ENCODE results near the gene COPB1. TPM values are rescaled to one million over a fixed set of nuclear protein-coding genes. Genes with fewer than 3 reads are reported as not detected.

The COPB1 gene
- total and polyA plus RNA-seq, 9 of the 15 experiments (the other 6 are each of a cell fraction or from before 2014, with no cell fraction given) = 64.7 to 188 (median 91.6) TPM

- no peak for TF ChIP-seq KAT7 (CRISPR knock-in tag; IDR thresholded peaks at IDR 0.05; ENCODE audit: borderline replicate concordance)
- no peak for TF ChIP-seq PTTG1 (tag; IDR thresholded peaks at IDR 0.05; ENCODE audit: low read depth)
- no peak for TF ChIP-seq ZNF444 (CRISPR knock-in tag; IDR thresholded peaks at IDR 0.05)
- TF ChIP-seq SMC3 (conservative IDR thresholded peaks at IDR 0.05; ENCODE audit: insufficient read depth, low read depth, low read length) = no peak
- TF ChIP-seq ZKSCAN1 (IDR thresholded peaks at IDR 0.05; ENCODE audit: low read depth, low read length) = no peak
- no peak for TF ChIP-seq SMAD1 (IDR thresholded peaks at IDR 0.05; ENCODE audit: low read depth, low read length, partially characterized antibody)
- no peak for TF ChIP-seq CHCHD3 (CRISPR knock-in tag; IDR thresholded peaks at IDR 0.05)
- no peak for TF ChIP-seq GABPB2 (CRISPR knock-in tag; conservative IDR thresholded peaks at IDR 0.05)
- peak; percentile 88 for TF ChIP-seq ARID1B (IDR thresholded peaks at IDR 0.05)
- TF ChIP-seq BDP1 (IDR thresholded peaks at IDR 0.05; ENCODE audit: insufficient read depth, insufficient read length) = no peak
- TF ChIP-seq, protein P1, sequence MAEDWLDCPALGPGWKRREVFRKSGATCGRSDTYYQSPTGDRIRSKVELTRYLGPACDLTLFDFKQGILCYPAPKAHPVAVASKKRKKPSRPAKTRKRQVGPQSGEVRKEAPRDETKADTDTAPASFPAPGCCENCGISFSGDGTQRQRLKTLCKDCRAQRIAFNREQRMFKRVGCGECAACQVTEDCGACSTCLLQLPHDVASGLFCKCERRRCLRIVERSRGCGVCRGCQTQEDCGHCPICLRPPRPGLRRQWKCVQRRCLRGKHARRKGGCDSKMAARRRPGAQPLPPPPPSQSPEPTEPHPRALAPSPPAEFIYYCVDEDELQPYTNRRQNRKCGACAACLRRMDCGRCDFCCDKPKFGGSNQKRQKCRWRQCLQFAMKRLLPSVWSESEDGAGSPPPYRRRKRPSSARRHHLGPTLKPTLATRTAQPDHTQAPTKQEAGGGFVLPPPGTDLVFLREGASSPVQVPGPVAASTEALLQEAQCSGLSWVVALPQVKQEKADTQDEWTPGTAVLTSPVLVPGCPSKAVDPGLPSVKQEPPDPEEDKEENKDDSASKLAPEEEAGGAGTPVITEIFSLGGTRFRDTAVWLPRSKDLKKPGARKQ (CRISPR knock-in tag; IDR thresholded peaks at IDR 0.05) = no peak
- no peak for TF ChIP-seq ZNF263 (CRISPR knock-in tag; IDR thresholded peaks at IDR 0.05; ENCODE audit: borderline replicate concordance)
- peak; percentile 82 for TF ChIP-seq SMARCA4 (IDR thresholded peaks at IDR 0.05)
- TF ChIP-seq ARHGAP35 (IDR thresholded peaks at IDR 0.05; ENCODE audit: partially characterized antibody) = no peak
- TF ChIP-seq, protein P2, sequence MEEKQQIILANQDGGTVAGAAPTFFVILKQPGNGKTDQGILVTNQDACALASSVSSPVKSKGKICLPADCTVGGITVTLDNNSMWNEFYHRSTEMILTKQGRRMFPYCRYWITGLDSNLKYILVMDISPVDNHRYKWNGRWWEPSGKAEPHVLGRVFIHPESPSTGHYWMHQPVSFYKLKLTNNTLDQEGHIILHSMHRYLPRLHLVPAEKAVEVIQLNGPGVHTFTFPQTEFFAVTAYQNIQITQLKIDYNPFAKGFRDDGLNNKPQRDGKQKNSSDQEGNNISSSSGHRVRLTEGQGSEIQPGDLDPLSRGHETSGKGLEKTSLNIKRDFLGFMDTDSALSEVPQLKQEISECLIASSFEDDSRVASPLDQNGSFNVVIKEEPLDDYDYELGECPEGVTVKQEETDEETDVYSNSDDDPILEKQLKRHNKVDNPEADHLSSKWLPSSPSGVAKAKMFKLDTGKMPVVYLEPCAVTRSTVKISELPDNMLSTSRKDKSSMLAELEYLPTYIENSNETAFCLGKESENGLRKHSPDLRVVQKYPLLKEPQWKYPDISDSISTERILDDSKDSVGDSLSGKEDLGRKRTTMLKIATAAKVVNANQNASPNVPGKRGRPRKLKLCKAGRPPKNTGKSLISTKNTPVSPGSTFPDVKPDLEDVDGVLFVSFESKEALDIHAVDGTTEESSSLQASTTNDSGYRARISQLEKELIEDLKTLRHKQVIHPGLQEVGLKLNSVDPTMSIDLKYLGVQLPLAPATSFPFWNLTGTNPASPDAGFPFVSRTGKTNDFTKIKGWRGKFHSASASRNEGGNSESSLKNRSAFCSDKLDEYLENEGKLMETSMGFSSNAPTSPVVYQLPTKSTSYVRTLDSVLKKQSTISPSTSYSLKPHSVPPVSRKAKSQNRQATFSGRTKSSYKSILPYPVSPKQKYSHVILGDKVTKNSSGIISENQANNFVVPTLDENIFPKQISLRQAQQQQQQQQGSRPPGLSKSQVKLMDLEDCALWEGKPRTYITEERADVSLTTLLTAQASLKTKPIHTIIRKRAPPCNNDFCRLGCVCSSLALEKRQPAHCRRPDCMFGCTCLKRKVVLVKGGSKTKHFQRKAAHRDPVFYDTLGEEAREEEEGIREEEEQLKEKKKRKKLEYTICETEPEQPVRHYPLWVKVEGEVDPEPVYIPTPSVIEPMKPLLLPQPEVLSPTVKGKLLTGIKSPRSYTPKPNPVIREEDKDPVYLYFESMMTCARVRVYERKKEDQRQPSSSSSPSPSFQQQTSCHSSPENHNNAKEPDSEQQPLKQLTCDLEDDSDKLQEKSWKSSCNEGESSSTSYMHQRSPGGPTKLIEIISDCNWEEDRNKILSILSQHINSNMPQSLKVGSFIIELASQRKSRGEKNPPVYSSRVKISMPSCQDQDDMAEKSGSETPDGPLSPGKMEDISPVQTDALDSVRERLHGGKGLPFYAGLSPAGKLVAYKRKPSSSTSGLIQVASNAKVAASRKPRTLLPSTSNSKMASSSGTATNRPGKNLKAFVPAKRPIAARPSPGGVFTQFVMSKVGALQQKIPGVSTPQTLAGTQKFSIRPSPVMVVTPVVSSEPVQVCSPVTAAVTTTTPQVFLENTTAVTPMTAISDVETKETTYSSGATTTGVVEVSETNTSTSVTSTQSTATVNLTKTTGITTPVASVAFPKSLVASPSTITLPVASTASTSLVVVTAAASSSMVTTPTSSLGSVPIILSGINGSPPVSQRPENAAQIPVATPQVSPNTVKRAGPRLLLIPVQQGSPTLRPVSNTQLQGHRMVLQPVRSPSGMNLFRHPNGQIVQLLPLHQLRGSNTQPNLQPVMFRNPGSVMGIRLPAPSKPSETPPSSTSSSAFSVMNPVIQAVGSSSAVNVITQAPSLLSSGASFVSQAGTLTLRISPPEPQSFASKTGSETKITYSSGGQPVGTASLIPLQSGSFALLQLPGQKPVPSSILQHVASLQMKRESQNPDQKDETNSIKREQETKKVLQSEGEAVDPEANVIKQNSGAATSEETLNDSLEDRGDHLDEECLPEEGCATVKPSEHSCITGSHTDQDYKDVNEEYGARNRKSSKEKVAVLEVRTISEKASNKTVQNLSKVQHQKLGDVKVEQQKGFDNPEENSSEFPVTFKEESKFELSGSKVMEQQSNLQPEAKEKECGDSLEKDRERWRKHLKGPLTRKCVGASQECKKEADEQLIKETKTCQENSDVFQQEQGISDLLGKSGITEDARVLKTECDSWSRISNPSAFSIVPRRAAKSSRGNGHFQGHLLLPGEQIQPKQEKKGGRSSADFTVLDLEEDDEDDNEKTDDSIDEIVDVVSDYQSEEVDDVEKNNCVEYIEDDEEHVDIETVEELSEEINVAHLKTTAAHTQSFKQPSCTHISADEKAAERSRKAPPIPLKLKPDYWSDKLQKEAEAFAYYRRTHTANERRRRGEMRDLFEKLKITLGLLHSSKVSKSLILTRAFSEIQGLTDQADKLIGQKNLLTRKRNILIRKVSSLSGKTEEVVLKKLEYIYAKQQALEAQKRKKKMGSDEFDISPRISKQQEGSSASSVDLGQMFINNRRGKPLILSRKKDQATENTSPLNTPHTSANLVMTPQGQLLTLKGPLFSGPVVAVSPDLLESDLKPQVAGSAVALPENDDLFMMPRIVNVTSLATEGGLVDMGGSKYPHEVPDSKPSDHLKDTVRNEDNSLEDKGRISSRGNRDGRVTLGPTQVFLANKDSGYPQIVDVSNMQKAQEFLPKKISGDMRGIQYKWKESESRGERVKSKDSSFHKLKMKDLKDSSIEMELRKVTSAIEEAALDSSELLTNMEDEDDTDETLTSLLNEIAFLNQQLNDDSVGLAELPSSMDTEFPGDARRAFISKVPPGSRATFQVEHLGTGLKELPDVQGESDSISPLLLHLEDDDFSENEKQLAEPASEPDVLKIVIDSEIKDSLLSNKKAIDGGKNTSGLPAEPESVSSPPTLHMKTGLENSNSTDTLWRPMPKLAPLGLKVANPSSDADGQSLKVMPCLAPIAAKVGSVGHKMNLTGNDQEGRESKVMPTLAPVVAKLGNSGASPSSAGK (IDR thresholded peaks at IDR 0.05) = peak; percentile 49
- TF ChIP-seq ZNF282 (CRISPR knock-in tag; IDR thresholded peaks at IDR 0.05) = no peak
- peak; percentile 87 for TF ChIP-seq TAF9B (IDR thresholded peaks at IDR 0.05; ENCODE audit: partially characterized antibody)
These were observed 77.4 kb downstream of the COPB1 start (continued) for GRCh38 chr11:14422052-14422813.

Data from K562 (cell line).